GM12878 (cell line): ENCODE results near the gene AKAP5. TPM values are rescaled to one million over a fixed set of nuclear protein-coding genes. Genes with fewer than 3 reads are reported as not detected.

Experiments used
- ATAC-seq: fragments of 200-7000 bp; cut with Tn5 transposase; 3 replicates; pipeline ENCODE4 v1.9.1; 2020; ENCODE audit warnings: mild to moderate bottlenecking, moderate library complexity
- BruUV-seq: library from RNA; stranded (reverse); fragments of 400-500 nt; replicated peaks from 2 replicates; lab custom pipeline; 2021; lab: Mats Ljungman, UMichigan
- CTCF ChIA-PET: fragments of 300-600 bp; sonication (Branson Sonifier 250); formaldehyde crosslinking; extraction: SDS; loops from one replicate; lab custom pipeline; 2021; ENCODE audit warnings: inconsistent platforms; lab: Yijun Ruan, JAX
- POLR2A ChIA-PET: fragments of 350-600 bp; formaldehyde crosslinking; extraction: SDS; loops from one replicate; lab custom pipeline; 2021; ENCODE audit warnings: inconsistent platforms; lab: Charles Lee
- RAD21 ChIA-PET: fragments of 300-600 bp; sonication (Branson Sonifier 250); formaldehyde crosslinking; loops from one replicate; lab custom pipeline; 2023; ENCODE audit warnings: antibody characterized with exemption; ENCODE audit not compliant: unreplicated experiment; lab: Charles Lee
- SMC1A ChIA-PET: fragments of 300-600 bp; sonication (Branson Sonifier 250); formaldehyde crosslinking; loops from one replicate; lab custom pipeline; 2023; ENCODE audit not compliant: unreplicated experiment, uncharacterized antibody; lab: Charles Lee
- DNase-seq: peaks from one replicate; pipeline ENCODE4 v3.0.0-alpha.2; 2011; ENCODE audit warnings: low read depth, low spot score
- FAIRE-seq: peaks from 3 replicates; lab custom pipeline; 2011; peaks lifted over from hg19 to GRCh38; lab: Jason Lieb, UNC
- H2AFZ ChIP-seq: 2 replicates; pipeline ENCODE4 v1.6.0; 2011; ENCODE audit warnings: low read depth, low read length, control low read depth; ENCODE audit not compliant: control insufficient read depth
- H3K27ac ChIP-seq: 2 replicates; pipeline ENCODE4 v1.5.1; 2011; ENCODE audit warnings: control low read depth; ENCODE audit not compliant: control insufficient read depth, insufficient read depth
- H3K27me3 ChIP-seq, 2 experiments: replicated peaks in 1 of 2; 2 replicates each; pipeline versions ENCODE4 v1.6.0 to v1.6.1; 2011; ENCODE audit warnings: low read length in 1 of 2; ENCODE audit not compliant: control insufficient read depth in 2 of 2, insufficient read depth in 2 of 2
- H3K36me3 ChIP-seq, 2 experiments: 2 replicates each; pipeline ENCODE4 v1.5.1; 2011; ENCODE audit warnings: low read length in 1 of 2; ENCODE audit not compliant: control insufficient read depth in 2 of 2, insufficient read depth in 2 of 2
- H3K4me1 ChIP-seq: 2 replicates; pipeline ENCODE4 v1.6.1; 2011; ENCODE audit warnings: mild to moderate bottlenecking, low read length, moderate library complexity, mixed read lengths; ENCODE audit not compliant: control insufficient read depth, insufficient read depth
- H3K4me2 ChIP-seq: 2 replicates; pipeline ENCODE4 v1.6.0; 2011; ENCODE audit warnings: control low read depth; ENCODE audit not compliant: control insufficient read depth, insufficient read depth
- H3K4me3 ChIP-seq: fragments of 200-600 bp; sonication (generic); 2 replicates; pipeline ENCODE4 v1.5.1; 2016
- H3K79me2 ChIP-seq: 2 replicates; pipeline ENCODE4 v1.6.0; 2011; ENCODE audit warnings: low read length; ENCODE audit not compliant: control insufficient read depth, insufficient read depth
- H3K9ac ChIP-seq: 2 replicates; pipeline ENCODE4 v1.8.0; 2011; ENCODE audit warnings: low read length, control low read depth, mixed read lengths; ENCODE audit not compliant: control insufficient read depth, insufficient read depth
- H3K9me3 ChIP-seq: replicated peaks from 3 replicates; pipeline ENCODE4 v1.5.1; 2011; ENCODE audit warnings: mild to moderate bottlenecking, low read length; ENCODE audit not compliant: control insufficient read depth, insufficient read depth
- H4K20me1 ChIP-seq: 2 replicates; pipeline ENCODE4 v1.6.0; 2011; ENCODE audit not compliant: control insufficient read depth, insufficient read depth
- BCL3 ChIP-seq: IDR thresholded peaks from 2 replicates; pipeline ENCODE4 v1.6.1; 2011; ENCODE audit warnings: borderline replicate concordance, low read depth, mild to moderate bottlenecking, moderate library complexity, low read length; ENCODE audit not compliant: insufficient read depth, poor library complexity, severe bottlenecking
- DPF2 ChIP-seq: fragments of 450-650 bp; IDR thresholded peaks from 2 replicates; pipeline ENCODE4 v1.6.1; 2017; ENCODE audit warnings: mild to moderate bottlenecking
- HDAC2 ChIP-seq: fragments of 200-600 bp; sonication (generic); IDR thresholded peaks from 2 replicates; pipeline ENCODE4 v1.6.1; 2017
- JUND ChIP-seq: IDR thresholded peaks from 2 replicates; pipeline ENCODE4 v1.6.1; 2012; ENCODE audit warnings: low read depth, mild to moderate bottlenecking, low read length, improper control_type of control experiment, moderate library complexity
- KDM1A ChIP-seq: fragments of 200-600 bp; sonication (generic); IDR thresholded peaks from 2 replicates; pipeline ENCODE4 v1.6.1; 2016; ENCODE audit warnings: borderline replicate concordance
- MEF2B ChIP-seq: fragments of 450-650 bp; IDR thresholded peaks from 2 replicates; pipeline ENCODE4 v1.6.1; 2018; ENCODE audit warnings: mild to moderate bottlenecking, moderate library complexity; ENCODE audit not compliant: partially characterized antibody, poor library complexity, severe bottlenecking
- NFYB ChIP-seq: IDR thresholded peaks from 2 replicates; pipeline ENCODE4 v1.6.1; 2011; ENCODE audit warnings: low read depth, mild to moderate bottlenecking, low read length, improper control_type of control experiment, moderate library complexity; ENCODE audit not compliant: insufficient read depth
- POLR2AphosphoS2 ChIP-seq: IDR thresholded peaks from 2 replicates; pipeline ENCODE4 v1.6.1; 2011; ENCODE audit warnings: low read depth, mild to moderate bottlenecking, low read length, improper control_type of control experiment, moderate library complexity
- RAD21 ChIP-seq: IDR thresholded peaks from 2 replicates; pipeline ENCODE4 v1.6.1; 2011; ENCODE audit warnings: mild to moderate bottlenecking, low read depth, low read length, moderate library complexity; ENCODE audit not compliant: insufficient read depth
- SIX5 ChIP-seq: IDR thresholded peaks from 2 replicates; pipeline ENCODE4 v1.6.1; 2011; ENCODE audit warnings: mild to moderate bottlenecking, low read depth, low read length, moderate library complexity; ENCODE audit not compliant: severe bottlenecking
- SP1 ChIP-seq: IDR thresholded peaks from one replicate; pipeline ENCODE4 v1.6.1; 2011; ENCODE audit warnings: low read depth, low read length
- SPI1 ChIP-seq: IDR thresholded peaks from 2 replicates; pipeline ENCODE4 v1.6.1; 2011; ENCODE audit warnings: low read depth, mild to moderate bottlenecking, low read length, moderate library complexity, borderline replicate concordance; ENCODE audit not compliant: insufficient read depth
- SRF ChIP-seq, 2 experiments: IDR thresholded peaks; 2 replicates each; pipeline ENCODE4 v1.6.1; 2011; ENCODE audit warnings: low read depth in 2 of 2, low read length in 2 of 2, mild to moderate bottlenecking in 1 of 2, moderate library complexity in 1 of 2
- YY1 ChIP-seq: IDR thresholded peaks from 2 replicates; pipeline ENCODE4 v1.6.1; 2011; ENCODE audit warnings: low read depth, mild to moderate bottlenecking, low read length
- ZNF384 ChIP-seq: IDR thresholded peaks from 2 replicates; pipeline ENCODE4 v1.6.1; 2012; ENCODE audit warnings: low read depth, mild to moderate bottlenecking, low read length, improper control_type of control experiment, borderline replicate concordance
- ZSCAN29 ChIP-seq: fragments of 450-650 bp; IDR thresholded peaks from 2 replicates; pipeline ENCODE4 v1.6.1; 2017; ENCODE audit warnings: mild to moderate bottlenecking, moderate library complexity
- whole genome bisulfite sequencing: methylation state at CpG from one replicate; pipeline ENCODE4 v1.1.6; 2016; ENCODE audit warnings: low lambda C conversion rate; ENCODE audit not compliant: insufficient replicate concordance, insufficient coverage; ENCODE audit errors: missing lambda C conversion rate; 5-methylcytosine and 5-hydroxymethylcytosine counted together
- in situ Hi-C: fragments of 300-500 bp; cut with MboI; formaldehyde crosslinking; loops from 9 replicates; pipeline ENCODE4 v1.14.3; 2018; ENCODE audit warnings: mixed read lengths
- intact Hi-C: fragments of 100-400 bp; cut with micrococcal nuclease; formaldehyde crosslinking; loops from one replicate; pipeline ENCODE4 v1.14.2; 2022; ENCODE audit not compliant: unreplicated experiment
- polyA plus RNA-seq, 11 experiments: library from polyadenylated mRNA; depleted of rRNA in 4 of 11; unstranded in 6 of 11; stranded (reverse) in 5 of 11; fragments of >200 nt; fragmentation: Nextera tagmentation in 4 of 11; fragmentation: Illumina TruSeq in 1 of 11; extraction: Ambion mirVana in 4 of 11; extraction: Trizol in 1 of 11; gene quantifications; 1 replicate in 1 of 11; 2 replicates in 10 of 11; pipeline versions ENCODE4 v1.2.1 to v1.2.3, GENCODE V29; 2011 to 2016; ENCODE audit warnings: inconsistent platforms in 2 of 11, missing spikeins in 2 of 11, low read depth in 1 of 11
- total RNA-seq, 4 experiments: library from RNA; depleted of rRNA in 3 of 4; stranded (reverse); fragments of >200 nt in 3 of 4; fragmentation: Illumina TruSeq in 1 of 4; extraction: Trizol in 1 of 4; gene quantifications; 2 replicates each; pipeline versions ENCODE4 v1.2.1 to v1.2.3, GENCODE V29; 2013 to 2021

The AKAP5 gene
- total and polyA plus RNA-seq, 10 of the 15 experiments (the other 5 are each of a cell fraction or from before 2014, with no cell fraction given): 0.45 to 5.1 (median 1.7) TPM

- no peak overlapping the region for H2AFZ ChIP-seq
- H3K36me3 ChIP-seq: peaks cover 21 to 32% of the 10 kb centered on the region in 2 experiments
- no peaks in the 10 kb centered on the region for H3K27me3 ChIP-seq
- no peak overlapping the region for H3K4me3 ChIP-seq
- CTCF ChIA-PET: interaction anchor here (0.7 to 2.8 kb wide), 5 partner anchors 10 to 92 kb away, joined by 3 to 22 read pairs (median 3); no protein-coding TSS in a partner anchor
- WGBS: 71% methylated on average over 8 of the region's 8 CpGs
- FAIRE-seq: no peak
- no peaks in the 10 kb centered on the region for H4K20me1 ChIP-seq
- no peak overlapping the region for H3K9ac ChIP-seq
- no peak for DNase-seq
- H3K79me2 ChIP-seq: no peaks in the 10 kb centered on the region
- TF ChIP-seq SIX5 (no peak), DPF2 (no peak)
- H3K27ac ChIP-seq: no peak overlapping the region
- no TSS peak for BruUV-seq
- no peak overlapping the region for H3K4me2 ChIP-seq
- ATAC-seq: no peak
- intact Hi-C loops (no loop called here), in situ Hi-C loops (no loop called here)
- H3K4me1 ChIP-seq: peaks cover 3% of the 10 kb centered on the region; the same call in 1 of the 2 replicates
- POLR2A ChIA-PET: no interaction called here
- SMC1A ChIA-PET: interaction anchor here (0.7 to 3.0 kb wide), 3 partner anchors 9 to 58 kb away, joined by 3 to 11 read pairs (median 4); no protein-coding TSS in a partner anchor
- no peaks in the 10 kb centered on the region for H3K9me3 ChIP-seq
- RAD21 ChIA-PET: interaction anchor here (0.8 to 2.0 kb wide), 4 partner anchors 9 to 70 kb away, joined by 3 to 5 read pairs (median 4); no protein-coding TSS in a partner anchor
These were observed 44.1 kb upstream of the AKAP5 start for GRCh38 chr14:64421166-64421565.

GRCh38 chr14:64422005-64422404 is 43.3 kb upstream of the AKAP5 start:
- Histone ChIP-seq H3K79me2 (no peaks in the 10 kb centered on the region), H3K36me3 (peaks cover 19 to 32% of the 10 kb centered on the region in 2 experiments), H3K9ac (no peak overlapping the region), H3K27ac (peak overlapping the region; percentile 18; the same call in 1 of the 2 replicates), H3K4me2 (no peak overlapping the region), H4K20me1 (no peaks in the 10 kb centered on the region), H3K4me3 (no peak overlapping the region), H3K4me1 (peaks cover 3% of the 10 kb centered on the region; the same call in 1 of the 2 replicates), H3K9me3 (no peaks in the 10 kb centered on the region), H2AFZ (no peak overlapping the region), H3K27me3 (no peaks in the 10 kb centered on the region)
- 96% methylated on average over 1 of the region's 1 CpG for WGBS
- DNase-seq (no peak), ATAC-seq (no peak), FAIRE-seq (no peak)
- intact Hi-C loops (no loop called here), in situ Hi-C loops (no loop called here)
- ChIA-PET SMC1A (interaction anchor here (0.6 to 3.0 kb wide), 5 partner anchors 8 to 73 kb away, joined by 3 to 11 read pairs (median 4); no protein-coding TSS in a partner anchor), RAD21 (interaction anchor here (1.8 to 2.0 kb wide), 2 partner anchors 57 to 69 kb away, joined by 4 to 5 read pairs; no protein-coding TSS in a partner anchor), CTCF (interaction anchor here (0.7 to 2.8 kb wide), 6 partner anchors 9 to 89 kb away, joined by 3 to 22 read pairs (median 4); no protein-coding TSS in a partner anchor), POLR2A (no interaction called here)
- TF ChIP-seq JUND: no peak
- no peak for TF ChIP-seq SPI1
- no peak for TF ChIP-seq KDM1A
- TF ChIP-seq ZNF384: no peak
- no peak for TF ChIP-seq MEF2B
- no peak for TF ChIP-seq BCL3
- no peak for TF ChIP-seq HDAC2
- TF ChIP-seq SP1: no peak
- TF ChIP-seq SRF (IDR thresholded peaks at IDR 0.05; ENCODE audit: low read depth in 2 of 2, low read length in 2 of 2): no peak
- no peak for TF ChIP-seq POLR2AphosphoS2
- no peak for TF ChIP-seq RAD21
- TF ChIP-seq ZSCAN29: no peak
- no peak for TF ChIP-seq NFYB
- TF ChIP-seq YY1: no peak
- no TSS peak for BruUV-seq
